Measurements from ENCODE around the gene MAP1S. TPM values are rescaled to one million over a fixed set of nuclear protein-coding genes. Genes with fewer than 3 reads are reported as not detected.

Gene MAP1S
- total RNA-seq, 1 donor from 2014 or later: 66.7 TPM

- Mint-ChIP-seq H3K9me3 (no peaks in the 10 kb centered on the region), H3K36me3 (ENCODE audit: low read depth) (peaks cover 65% of the 10 kb centered on the region), H3K27me3 (ENCODE audit: low read depth) (no peaks in the 10 kb centered on the region), H3K27ac (no peak overlapping the region), H3K4me1 (ENCODE audit: low read depth) (peaks cover 4% of the 10 kb centered on the region), H3K4me3 (ENCODE audit: low read depth) (no peak overlapping the region)
- no peak for DNase-seq (ENCODE audit: low spot score)
- intact Hi-C loops (cut with micrococcal nuclease): no loop called here
These were observed 13.8 kb downstream of the MAP1S start for GRCh38 chr19:17733127-17733526.

GRCh38 chr19:17734146-17734545 is 14.9 kb downstream of the MAP1S start:
- H3K9me3 Mint-ChIP-seq: no peaks in the 10 kb centered on the region
- peaks cover 62% of the 10 kb centered on the region for H3K36me3 Mint-ChIP-seq (ENCODE audit: low read depth)

GRCh38 chr19:17735410-17735809 is 16.1 kb downstream of the MAP1S start:
- Mint-ChIP-seq H3K36me3 (ENCODE audit: low read depth) (peaks cover 51% of the 10 kb centered on the region), H3K27ac (no peak overlapping the region), H3K27me3 (ENCODE audit: low read depth) (no peaks in the 10 kb centered on the region), H3K4me1 (ENCODE audit: low read depth) (peaks cover 8% of the 10 kb centered on the region), H3K4me3 (ENCODE audit: low read depth) (no peak overlapping the region), H3K9me3 (no peaks in the 10 kb centered on the region)
- intact Hi-C loops (cut with micrococcal nuclease): no loop called here
- no peak for DNase-seq (ENCODE audit: low spot score)

More at GRCh38 chr19:17734146-17734545, 14.9 kb downstream of the MAP1S start:
- Mint-ChIP-seq H3K4me3 (ENCODE audit: low read depth) (no peak overlapping the region), H3K4me1 (ENCODE audit: low read depth) (peaks cover 7% of the 10 kb centered on the region), H3K27ac (no peak overlapping the region), H3K27me3 (ENCODE audit: low read depth) (no peaks in the 10 kb centered on the region)
- no peak for DNase-seq (ENCODE audit: low spot score)
- intact Hi-C loops (cut with micrococcal nuclease): no loop called here

GRCh38 chr19:17737690-17738153 is 18.4 kb downstream of the MAP1S start:
- Mint-ChIP-seq H3K36me3 (ENCODE audit: low read depth) (peaks cover 37% of the 10 kb centered on the region), H3K9me3 (no peaks in the 10 kb centered on the region), H3K27me3 (ENCODE audit: low read depth) (no peaks in the 10 kb centered on the region), H3K4me3 (ENCODE audit: low read depth) (no peak overlapping the region), H3K27ac (no peak overlapping the region), H3K4me1 (ENCODE audit: low read depth) (peaks cover 4% of the 10 kb centered on the region)
- no peak for DNase-seq (ENCODE audit: low spot score)
- intact Hi-C loops (cut with micrococcal nuclease): no loop called here

- no peaks in the 10 kb centered on the region for H3K9me3 Mint-ChIP-seq
- no peak overlapping the region for H3K27ac Mint-ChIP-seq
- H3K27me3 Mint-ChIP-seq (ENCODE audit: low read depth): no peaks in the 10 kb centered on the region
- H3K4me1 Mint-ChIP-seq (ENCODE audit: low read depth): peaks cover 5% of the 10 kb centered on the region
- intact Hi-C loops (cut with micrococcal nuclease): no loop called here
- no peak overlapping the region for H3K4me3 Mint-ChIP-seq (ENCODE audit: low read depth)
- no peak for DNase-seq (ENCODE audit: low spot score)
- H3K36me3 Mint-ChIP-seq (ENCODE audit: low read depth): peaks cover 28% of the 10 kb centered on the region
These were observed 20.0 kb downstream of the MAP1S start for GRCh38 chr19:17739121-17739875.

DNA sequence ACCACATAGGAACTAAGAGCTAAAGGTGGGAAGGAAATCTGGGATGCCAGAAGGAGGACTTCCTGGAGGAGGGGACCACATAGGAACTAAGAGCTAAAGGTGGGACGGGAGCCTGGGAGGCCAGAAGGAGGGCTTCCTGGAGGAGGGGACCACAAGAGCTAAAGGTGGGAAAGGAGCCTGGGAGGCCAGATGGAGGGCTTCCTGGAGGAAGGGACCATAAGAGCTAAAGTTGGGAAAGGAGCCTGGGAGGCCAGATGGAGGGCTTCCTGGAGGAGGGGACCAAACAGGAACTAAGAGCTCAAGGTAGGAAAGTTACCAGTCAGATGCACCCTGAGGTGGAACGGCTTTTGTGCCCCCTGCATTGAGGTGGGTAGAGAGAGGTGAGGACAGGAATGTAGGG is 22.2 kb downstream of the MAP1S start:
- intact Hi-C loops (cut with micrococcal nuclease): no loop called here
- Mint-ChIP-seq H3K4me1 (ENCODE audit: low read depth) (peaks cover 8% of the 10 kb centered on the region), H3K27me3 (ENCODE audit: low read depth) (no peaks in the 10 kb centered on the region), H3K36me3 (ENCODE audit: low read depth) (peaks cover 11% of the 10 kb centered on the region), H3K27ac (no peak overlapping the region), H3K9me3 (no peaks in the 10 kb centered on the region), H3K4me3 (ENCODE audit: low read depth) (no peak overlapping the region)
- DNase-seq (ENCODE audit: low spot score): no peak

GRCh38 chr19:17743874-17744580 is 24.7 kb downstream of the MAP1S start:
- no peak for DNase-seq (ENCODE audit: low spot score)
- Mint-ChIP-seq H3K4me3 (ENCODE audit: low read depth) (no peak overlapping the region), H3K4me1 (ENCODE audit: low read depth) (peaks cover 16% of the 10 kb centered on the region), H3K9me3 (no peaks in the 10 kb centered on the region), H3K27me3 (ENCODE audit: low read depth) (no peaks in the 10 kb centered on the region), H3K36me3 (ENCODE audit: low read depth) (peaks cover 8% of the 10 kb centered on the region), H3K27ac (peak overlapping the region; percentile 65)
- intact Hi-C loops (cut with micrococcal nuclease): no loop called here

GRCh38 chr19:17747205-17748098 is 28.2 kb downstream of the MAP1S start:
- no peaks in the 10 kb centered on the region for H3K9me3 Mint-ChIP-seq
- peaks cover 12% of the 10 kb centered on the region for H3K36me3 Mint-ChIP-seq (ENCODE audit: low read depth)
- DNase-seq (ENCODE audit: low spot score): peak; percentile 93
- H3K27me3 Mint-ChIP-seq (ENCODE audit: low read depth): no peaks in the 10 kb centered on the region
- peak overlapping the region; percentile 82 for H3K27ac Mint-ChIP-seq
- intact Hi-C loops (cut with micrococcal nuclease): loop anchor here (1.0 kb wide), 1 partner anchor 28 kb away; the partner anchor contains the start of gene MAP1S
- H3K4me1 Mint-ChIP-seq (ENCODE audit: low read depth): peaks cover 34% of the 10 kb centered on the region
- peak overlapping the region; percentile 88 for H3K4me3 Mint-ChIP-seq (ENCODE audit: low read depth)

DNA sequence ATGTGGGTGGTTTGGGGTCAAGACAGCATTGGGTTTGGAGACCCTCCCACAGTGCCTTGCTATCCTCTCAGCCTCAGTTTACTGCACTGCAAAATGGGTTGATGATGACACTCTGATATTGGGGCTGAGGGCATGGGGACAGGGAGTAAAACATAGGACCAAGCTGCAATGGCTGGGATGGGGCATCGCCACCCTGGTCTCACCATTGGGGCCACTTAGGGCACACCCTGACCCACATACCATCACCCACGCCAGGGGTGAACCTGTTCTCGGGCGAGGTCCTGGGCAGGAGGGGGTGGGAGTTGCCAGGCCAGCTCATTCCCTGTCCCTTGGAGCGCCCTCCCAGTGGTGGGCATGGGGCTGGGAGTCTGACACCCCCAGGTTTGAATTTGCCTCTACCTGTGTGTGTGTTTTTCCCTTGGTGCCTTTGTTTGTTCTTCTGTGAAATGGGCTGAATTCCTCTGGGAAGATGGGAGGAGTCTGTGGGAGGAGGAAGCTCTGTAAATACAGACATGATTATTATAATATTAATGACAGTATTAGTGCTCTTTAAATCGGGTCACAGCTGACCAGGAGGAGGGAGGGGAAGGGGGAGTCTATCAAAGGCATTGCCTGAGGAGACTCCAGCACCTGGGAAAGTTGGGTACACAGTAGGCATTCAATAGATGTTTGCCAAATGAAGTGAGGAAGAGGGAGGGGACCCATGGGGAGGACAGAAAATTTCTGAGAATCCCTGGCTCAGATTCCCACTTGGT is 29.8 kb downstream of the MAP1S start:
- Mint-ChIP-seq H3K9me3 (no peaks in the 10 kb centered on the region), H3K36me3 (ENCODE audit: low read depth) (peaks cover 15% of the 10 kb centered on the region), H3K4me3 (ENCODE audit: low read depth) (peak overlapping the region; percentile 88), H3K27ac (peak overlapping the region; percentile 92), H3K4me1 (ENCODE audit: low read depth) (peaks cover 32% of the 10 kb centered on the region), H3K27me3 (ENCODE audit: low read depth) (no peaks in the 10 kb centered on the region)
- intact Hi-C loops (cut with micrococcal nuclease): no loop called here
- DNase-seq (ENCODE audit: low spot score): no peak

GRCh38 chr19:17749912-17750317 is 30.6 kb downstream of the MAP1S start:
- Mint-ChIP-seq H3K27ac (peak overlapping the region; percentile 92), H3K27me3 (ENCODE audit: low read depth) (no peaks in the 10 kb centered on the region), H3K9me3 (no peaks in the 10 kb centered on the region), H3K4me1 (ENCODE audit: low read depth) (peaks cover 38% of the 10 kb centered on the region), H3K36me3 (ENCODE audit: low read depth) (peaks cover 24% of the 10 kb centered on the region), H3K4me3 (ENCODE audit: low read depth) (peak overlapping the region; percentile 88)
- intact Hi-C loops (cut with micrococcal nuclease): loop anchor here (5.0 kb wide), 1 partner anchor 107 kb away; the partner anchor contains the start of gene RPL18A
- DNase-seq (ENCODE audit: low spot score): no peak

GRCh38 chr19:17751103-17751911 is 32.0 kb downstream of the MAP1S start, which contains the start of gene FCHO1:
FCHO1 (plus strand) TSS chr19:17751477; CDS start chr19:17755165, 3,688 bp downstream.
- Mint-ChIP-seq H3K36me3 (ENCODE audit: low read depth) (peaks cover 37% of the 10 kb centered on the region), H3K27ac (peak within 1 kb of the TSS; percentile 92), H3K9me3 (no peaks in the 10 kb centered on the region), H3K4me1 (ENCODE audit: low read depth) (peaks cover 43% of the 10 kb centered on the region), H3K27me3 (ENCODE audit: low read depth) (no peaks in the 10 kb centered on the region), H3K4me3 (ENCODE audit: low read depth) (peak within 1 kb of the TSS; percentile 88)
- DNase-seq (ENCODE audit: low spot score): peak; percentile 83
- intact Hi-C loops (cut with micrococcal nuclease): loop anchor here (5.0 kb wide), 1 partner anchor 106 kb away; the partner anchor contains the start of gene RPL18A
